Amniotic stem cell (primary cell): ENCODE results near the gene RPS10.
A peak's percentile ranks its signal among the peaks of the same experiment; 100 is the strongest.

Experiments
- DNase-seq: peaks from one replicate; lab custom pipeline; 2025; lab: John Stamatoyannopoulos, UW

RPS10 gene

DNA sequence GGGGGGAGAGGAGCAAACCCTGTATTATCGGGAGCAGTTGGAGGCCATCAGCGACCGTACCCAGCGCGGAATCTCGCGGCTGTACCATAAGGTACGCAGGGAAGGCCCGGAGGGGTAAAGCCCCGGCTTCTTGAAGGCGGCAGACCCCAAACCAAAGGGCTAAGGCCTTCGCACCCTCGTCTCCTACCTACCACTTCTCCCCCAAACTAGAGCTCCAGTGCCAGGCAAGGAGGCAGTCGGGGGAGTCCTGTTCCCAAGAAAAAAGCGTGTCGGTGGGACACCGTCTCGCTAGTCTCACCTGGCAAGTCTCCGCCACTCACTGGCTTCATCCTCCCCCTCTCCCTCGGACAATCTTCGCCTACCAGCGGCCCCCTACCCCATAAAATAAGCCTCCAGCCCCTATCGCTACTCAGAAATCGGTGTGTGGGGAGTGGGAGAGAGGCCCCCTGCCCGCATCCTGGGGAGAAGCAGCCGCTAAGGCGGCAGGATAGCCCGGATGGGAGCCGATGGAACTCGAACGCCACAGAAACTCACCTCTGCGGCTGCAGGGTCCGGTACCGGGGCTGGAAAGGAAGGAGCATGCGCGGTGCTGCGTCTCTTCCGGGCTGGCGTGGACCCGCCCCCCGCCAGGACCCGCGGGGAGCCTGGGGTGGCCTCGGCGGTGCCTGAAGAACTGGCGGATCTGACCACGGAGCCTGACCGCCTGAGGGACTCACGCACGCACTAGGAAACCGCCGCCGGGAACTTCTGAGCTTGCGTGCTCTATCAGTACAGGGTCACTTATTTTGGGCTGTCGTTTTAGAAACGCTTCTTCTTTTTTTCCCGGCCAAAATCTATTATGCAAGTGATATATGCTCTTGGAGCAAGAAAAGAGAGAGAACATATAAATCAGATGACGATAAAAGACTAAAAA is at the start of gene RPS10:
TSS of gene RPS10 (minus strand) at position 572 of the 913 bp plus-strand sequence. CDS start 848 bp downstream, outside the sequence.
- DNase-seq, result peak; percentile 93

DNA sequence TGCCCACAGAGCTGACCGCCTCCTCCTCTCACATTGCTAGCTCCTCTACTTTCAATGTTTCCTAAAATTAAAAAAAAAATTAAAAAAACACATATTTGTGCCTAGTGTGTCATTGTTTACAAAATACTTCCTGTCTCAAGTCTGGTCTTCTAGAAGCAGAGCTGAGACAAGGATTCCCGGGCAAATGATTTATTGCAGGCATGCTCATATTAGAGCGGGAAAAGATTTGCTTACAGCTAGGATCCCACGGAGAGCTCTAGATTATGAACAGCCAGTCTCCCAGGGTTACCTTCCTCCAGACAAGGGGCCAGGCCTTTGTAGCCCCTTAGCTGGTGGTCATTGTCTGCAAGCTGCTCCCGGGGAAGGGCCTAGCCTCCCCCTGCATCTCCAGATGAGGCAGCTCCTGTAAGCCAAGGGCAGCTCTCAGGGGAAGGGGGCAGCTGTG is 49.4 kb upstream of the RPS10 start:
- DNase-seq, result no peak

GRCh38 chr6:34474754-34475153 is 48.9 kb upstream of the RPS10 start:
- DNase-seq, result no peak

- no peak for DNase-seq
Measured at GRCh38 chr6:34473967-34474366, 48.1 kb upstream of the RPS10 start.

GRCh38 chr6:34472425-34472824 is 46.6 kb upstream of the RPS10 start:
- DNase-seq, result no peak

- DNase-seq, result no peak
Measured at GRCh38 chr6:34469499-34469898, 43.6 kb upstream of the RPS10 start.

DNA sequence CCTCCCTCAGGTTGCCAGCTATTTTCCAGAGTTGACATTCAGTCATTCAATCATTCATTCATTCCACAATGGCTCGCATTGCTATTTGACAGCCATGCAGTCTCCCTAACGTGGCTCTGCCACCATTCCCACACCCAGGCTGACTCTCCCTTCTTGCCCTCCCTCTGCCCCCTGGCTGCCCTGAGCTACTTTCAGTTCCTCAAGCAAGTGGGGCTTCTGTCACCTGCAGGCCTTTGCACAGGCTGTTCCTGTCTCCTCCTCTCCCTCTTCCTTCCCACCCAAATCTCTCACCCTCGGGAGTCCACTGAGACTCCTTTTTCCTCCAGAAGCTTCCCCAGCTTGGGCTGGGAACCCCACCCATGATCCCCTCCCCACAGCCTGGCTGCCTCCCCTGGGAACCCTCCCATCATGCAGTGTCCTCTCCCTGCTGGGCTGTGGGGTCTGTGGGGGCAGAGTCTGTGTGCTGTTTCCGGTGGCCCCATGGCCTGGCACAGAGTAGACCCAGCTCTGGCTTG is 42.6 kb upstream of the RPS10 start:
- no peak for DNase-seq

GRCh38 chr6:34466242-34467185 is 40.6 kb upstream of the RPS10 start:
- DNase-seq, result no peak

GRCh38 chr6:34465531-34466241 is 39.8 kb upstream of the RPS10 start, which contains the start of gene PACSIN1:
Gene PACSIN1 (plus strand): TSS chr6:34466076. CDS start chr6:34526306, 60,230 bp downstream.
- no peak for DNase-seq

DNA sequence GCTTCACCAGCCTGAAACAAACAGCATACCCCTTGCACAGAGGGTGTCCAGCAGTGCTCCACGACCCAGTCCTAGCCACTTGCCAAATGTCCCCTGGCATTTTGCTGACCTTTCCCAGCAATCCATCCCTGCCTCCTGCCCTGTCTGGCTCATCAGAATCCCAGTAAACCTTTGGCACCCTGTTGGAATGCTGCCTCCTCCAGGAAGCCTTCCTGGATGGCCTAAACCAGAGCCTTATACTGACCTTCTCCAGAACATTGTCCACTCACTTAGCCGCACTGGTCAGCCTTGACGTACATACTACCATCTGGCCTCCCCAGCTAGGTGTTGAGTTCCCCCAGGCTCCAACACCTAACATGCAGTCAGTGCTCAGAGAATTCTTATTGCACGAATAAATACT is 38.0 kb upstream of the RPS10 start:
- DNase-seq, result no peak

DNA sequence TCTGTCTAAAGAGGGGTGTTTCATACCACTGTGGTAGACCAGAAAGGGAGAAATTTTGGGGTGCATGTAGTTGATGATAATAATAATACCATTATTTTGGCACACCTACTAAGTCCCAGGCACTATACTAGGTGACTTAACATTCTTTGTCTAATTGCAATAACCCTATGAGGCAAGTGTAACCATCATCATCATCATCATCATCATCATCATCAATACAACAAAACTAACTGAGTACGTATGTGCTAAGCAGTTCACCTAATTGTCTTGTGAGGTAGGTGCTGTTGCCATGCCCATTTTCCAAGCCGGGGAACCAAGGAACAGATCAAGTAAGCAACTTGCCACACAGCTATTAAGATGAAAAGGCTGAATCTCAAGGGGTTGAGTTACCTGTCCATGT is 37.4 kb upstream of the RPS10 start:
- DNase-seq, result no peak

- no peak for DNase-seq
Measured at GRCh38 chr6:34462551-34462971, 36.7 kb upstream of the RPS10 start.

DNA sequence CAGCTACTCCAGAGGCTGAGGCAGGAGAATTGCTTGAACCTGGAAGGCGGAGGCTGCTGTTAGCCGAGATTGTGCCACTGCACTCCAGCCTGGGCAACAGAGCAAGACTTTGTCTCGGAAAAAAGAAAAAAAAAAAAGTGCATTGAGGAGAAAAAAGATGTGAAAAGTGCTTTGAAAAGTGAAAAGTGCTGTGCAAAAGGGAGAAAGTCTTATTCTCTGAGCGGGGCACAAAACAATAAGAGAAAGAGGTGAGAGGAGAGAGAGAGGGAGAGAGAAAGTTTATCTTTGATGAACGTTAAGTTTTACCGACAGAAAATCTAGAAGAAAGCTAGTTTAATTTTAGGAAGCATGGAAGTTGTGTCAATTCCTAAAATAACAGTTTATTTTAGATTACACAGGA is 36.1 kb upstream of the RPS10 start:
- DNase-seq, result no peak

DNA sequence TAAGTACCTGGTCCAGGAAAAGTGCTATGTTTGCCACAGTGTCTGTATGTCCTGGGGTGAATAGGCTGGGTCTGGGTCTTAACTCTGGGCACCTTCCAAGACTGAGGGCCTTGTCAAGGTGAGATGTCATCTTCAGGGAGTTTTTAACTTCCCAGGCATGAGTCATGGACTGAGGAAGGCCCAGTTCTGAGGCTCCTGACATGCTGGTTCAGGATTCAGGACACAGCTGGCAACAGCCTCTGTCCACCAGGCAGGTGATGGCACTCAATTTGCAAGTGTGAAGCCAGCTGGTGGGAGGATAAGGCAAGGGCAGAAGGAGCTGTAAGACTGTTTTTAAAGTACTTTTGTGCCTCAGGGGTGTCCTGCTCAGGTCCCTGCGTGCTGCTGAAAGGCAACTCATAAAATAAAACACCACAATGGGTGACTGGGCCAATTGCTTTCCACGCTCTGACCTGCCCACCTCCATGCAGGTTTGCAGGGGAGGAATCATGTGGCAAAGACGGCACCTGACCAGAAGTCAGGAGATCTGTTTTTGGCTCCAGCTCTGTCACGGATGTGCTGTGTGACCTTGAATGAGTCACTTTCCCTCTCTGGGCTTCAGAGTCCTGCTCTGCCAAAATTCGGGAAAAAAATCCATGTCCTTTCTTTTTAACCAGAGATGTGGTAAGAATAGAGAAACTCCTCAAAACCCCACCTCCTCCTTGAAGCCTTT is 35.1 kb upstream of the RPS10 start:
- no peak for DNase-seq

DNA sequence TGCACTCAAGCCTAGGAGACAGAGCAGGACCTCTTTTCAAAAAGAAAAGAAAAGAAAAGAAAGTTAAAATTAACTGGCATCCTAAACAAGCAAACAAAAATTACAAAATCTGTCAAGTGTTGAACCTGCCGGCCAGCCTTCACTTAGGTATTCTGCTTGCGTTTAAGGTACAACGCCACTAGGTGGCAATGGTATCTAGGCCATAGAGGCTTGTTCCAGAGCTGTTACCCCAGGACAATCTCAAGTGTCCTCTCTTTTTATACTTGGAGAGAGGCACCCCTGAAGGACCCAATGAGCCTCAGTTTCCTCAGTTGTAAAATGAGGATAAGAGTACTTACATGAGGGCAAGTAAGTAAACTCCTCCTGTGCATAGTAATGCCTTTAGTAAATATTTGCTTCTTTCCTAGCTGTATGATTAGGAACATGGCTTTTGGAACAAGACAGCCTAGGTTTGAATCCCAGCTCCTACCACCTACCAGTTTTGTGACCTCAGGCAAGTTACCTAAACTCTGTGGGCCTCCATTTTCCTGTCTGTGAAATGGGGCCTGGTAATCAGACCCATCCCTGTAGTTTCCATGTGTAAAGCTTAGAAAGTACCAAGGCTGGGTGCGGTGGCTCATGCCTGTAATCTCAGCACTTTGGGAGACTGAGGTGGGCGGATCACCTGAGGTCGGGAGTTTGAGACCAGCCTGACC is 34.2 kb upstream of the RPS10 start:
- no peak for DNase-seq

- DNase-seq, result no peak
Measured at GRCh38 chr6:34457742-34458735, 32.2 kb upstream of the RPS10 start.

DNA sequence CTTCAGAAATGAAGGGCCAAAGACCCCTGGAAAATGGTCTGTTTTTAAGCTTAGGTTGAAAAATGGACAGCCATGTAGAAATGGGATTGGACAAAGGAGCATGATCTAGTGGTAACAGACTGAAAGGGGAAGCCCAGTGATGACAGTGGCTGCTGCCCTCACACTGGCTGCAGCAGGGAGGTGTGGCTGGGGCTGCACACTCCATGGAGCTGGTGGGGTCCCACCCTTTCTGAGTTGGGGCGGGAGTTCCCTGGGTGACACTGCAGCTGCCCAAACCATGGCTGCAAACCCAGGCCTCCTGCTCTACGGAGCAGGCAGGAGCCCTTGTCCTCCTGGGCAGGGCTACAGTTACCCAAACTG is 31.5 kb upstream of the RPS10 start:
- DNase-seq, result no peak

- DNase-seq, result no peak
Measured at GRCh38 chr6:34455831-34456230, 30.0 kb upstream of the RPS10 start.

GRCh38 chr6:34451192-34451591 is 25.3 kb upstream of the RPS10 start:
- DNase-seq, result no peak
